Measurements from ENCODE around the gene CTU2.

DNA sequence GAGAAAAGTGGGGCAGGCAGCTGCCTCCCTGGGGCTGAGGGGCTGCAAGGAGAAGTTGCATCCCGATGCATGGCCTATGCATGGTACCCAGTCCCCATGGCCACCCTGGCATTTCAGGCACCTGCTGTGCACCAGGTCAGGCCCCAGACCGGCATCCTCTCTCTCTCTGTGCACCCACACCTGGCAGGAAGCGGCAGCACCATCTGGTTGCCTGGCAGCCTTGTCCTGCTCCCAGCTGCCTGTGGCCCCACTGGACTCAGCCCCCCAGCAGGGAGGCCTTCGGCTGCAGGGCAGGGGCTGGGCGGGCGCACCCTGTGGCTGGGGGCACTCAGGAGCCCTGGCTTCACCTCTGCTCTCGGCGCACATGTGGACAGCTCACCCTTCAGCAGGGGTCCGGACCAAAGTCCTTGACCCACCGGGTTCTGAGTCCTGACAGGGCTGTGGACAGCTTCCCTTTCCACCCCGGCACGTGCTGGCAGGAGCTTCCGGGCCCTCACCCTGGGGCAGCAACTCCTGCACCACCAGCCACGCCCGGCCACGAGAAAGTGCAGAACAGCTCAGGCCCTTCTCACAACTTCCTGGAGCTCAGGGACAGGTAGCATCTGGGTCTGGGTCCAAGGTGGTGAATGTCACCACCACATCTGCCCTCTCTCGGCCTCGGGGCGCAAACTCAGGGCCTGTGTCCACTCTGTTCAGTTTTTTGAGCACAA is 36.7 kb downstream of the CTU2 start:
- TF ChIP-seq, protein P1, sequence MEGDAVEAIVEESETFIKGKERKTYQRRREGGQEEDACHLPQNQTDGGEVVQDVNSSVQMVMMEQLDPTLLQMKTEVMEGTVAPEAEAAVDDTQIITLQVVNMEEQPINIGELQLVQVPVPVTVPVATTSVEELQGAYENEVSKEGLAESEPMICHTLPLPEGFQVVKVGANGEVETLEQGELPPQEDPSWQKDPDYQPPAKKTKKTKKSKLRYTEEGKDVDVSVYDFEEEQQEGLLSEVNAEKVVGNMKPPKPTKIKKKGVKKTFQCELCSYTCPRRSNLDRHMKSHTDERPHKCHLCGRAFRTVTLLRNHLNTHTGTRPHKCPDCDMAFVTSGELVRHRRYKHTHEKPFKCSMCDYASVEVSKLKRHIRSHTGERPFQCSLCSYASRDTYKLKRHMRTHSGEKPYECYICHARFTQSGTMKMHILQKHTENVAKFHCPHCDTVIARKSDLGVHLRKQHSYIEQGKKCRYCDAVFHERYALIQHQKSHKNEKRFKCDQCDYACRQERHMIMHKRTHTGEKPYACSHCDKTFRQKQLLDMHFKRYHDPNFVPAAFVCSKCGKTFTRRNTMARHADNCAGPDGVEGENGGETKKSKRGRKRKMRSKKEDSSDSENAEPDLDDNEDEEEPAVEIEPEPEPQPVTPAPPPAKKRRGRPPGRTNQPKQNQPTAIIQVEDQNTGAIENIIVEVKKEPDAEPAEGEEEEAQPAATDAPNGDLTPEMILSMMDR (IDR thresholded peaks at IDR 0.05) = no peak
- no peak for TF ChIP-seq POLR2A (IDR thresholded peaks at IDR 0.05)

Measured in breast epithelium (tissue), 3 donors.